Activated T-cell treated with anti-CD3 and anti-CD28 coated beads, Interleukin-2, amount 50 U/mL, for 1 hour (primary cell): ENCODE measurements around the gene KCND3.

Experiments used
- DNase-seq: peaks from one replicate; pipeline ENCODE4 v3.0.0-alpha.2; 2020

KCND3 gene

DNA sequence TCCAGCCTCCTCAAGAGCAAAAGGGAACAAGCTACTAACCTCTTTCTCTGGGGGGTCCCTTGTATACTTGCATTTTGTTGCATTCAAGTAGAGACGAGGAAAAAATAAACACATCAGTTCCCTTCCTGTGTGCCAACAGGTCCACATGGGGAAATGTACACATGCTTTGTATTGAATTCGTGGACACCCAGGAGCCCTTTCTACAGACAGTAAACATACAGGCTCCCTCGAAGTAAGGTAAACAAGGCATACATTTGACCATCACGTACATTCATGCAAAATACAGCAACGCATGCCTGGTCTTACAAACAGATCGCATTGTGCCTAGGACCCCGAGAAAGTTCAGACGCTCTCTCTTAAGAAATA, 1.1 kb downstream of the KCND3 start:
- DNase-seq = no peak

- DNase-seq = no peak
Observed at GRCh38 chr1:111987502-111987901, 2.0 kb downstream of the KCND3 start.

GRCh38 chr1:111983500-111983899, 6.0 kb downstream of the KCND3 start:
- DNase-seq = no peak

DNA sequence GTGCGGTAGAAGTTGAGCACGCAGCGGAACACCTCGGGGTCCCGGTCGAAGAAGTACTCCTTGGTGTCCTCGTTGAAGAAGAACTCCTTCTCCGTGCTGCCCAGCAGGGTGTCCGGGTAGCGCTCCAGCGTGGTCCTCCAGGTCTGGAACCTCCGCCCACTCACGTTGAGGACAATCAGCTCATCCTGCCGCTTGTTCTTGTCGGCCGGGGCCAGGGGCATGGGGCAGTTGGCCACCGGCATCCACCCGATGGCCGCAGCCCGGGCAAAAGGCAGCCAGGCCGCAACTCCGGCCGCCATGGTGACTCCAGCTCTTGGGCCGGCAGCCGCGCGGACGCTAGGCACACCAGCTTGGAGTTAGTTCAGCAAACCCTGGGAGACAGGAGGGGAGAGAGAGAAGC, 7.0 kb downstream of the KCND3 start:
- DNase-seq = no peak

DNA sequence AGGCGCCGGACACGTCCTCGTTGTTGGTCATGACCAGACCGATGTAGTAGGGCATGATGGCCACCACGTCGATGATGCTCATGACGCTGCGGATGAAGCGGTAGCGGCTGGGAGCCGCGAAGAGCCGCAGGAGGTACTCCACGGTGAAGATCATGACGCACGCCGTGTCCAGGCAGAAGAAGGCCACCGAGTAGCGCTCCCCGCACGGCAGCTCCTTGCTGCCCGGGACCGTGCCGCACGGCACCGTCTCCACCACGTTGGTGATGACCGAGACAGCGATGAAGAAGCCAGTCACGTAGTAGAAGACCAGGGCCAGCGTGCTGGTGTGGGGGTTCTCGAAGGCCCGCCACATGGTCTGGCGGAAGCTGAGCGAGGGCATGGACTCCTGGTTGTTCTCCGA, 7.6 kb downstream of the KCND3 start:
- no peak for DNase-seq

DNA sequence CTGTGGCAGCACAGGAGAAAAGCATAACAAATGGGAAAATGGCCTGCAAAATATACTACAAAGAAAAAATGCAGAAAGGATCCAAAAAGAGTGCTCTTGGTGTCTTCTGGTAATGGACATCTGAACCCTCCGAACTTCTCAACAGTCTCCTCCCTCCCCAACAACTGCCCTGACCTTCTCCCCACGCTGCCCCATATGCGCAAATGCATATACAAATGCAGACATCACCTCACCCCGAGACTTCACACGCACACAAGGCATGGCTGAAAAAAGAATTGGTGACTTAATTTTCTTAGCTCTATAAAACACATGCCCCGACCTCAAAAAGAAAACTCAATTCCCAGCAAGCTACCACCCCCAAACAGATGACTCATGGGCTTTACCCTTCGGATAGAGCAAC, 8.4 kb downstream of the KCND3 start:
- no peak for DNase-seq

DNA sequence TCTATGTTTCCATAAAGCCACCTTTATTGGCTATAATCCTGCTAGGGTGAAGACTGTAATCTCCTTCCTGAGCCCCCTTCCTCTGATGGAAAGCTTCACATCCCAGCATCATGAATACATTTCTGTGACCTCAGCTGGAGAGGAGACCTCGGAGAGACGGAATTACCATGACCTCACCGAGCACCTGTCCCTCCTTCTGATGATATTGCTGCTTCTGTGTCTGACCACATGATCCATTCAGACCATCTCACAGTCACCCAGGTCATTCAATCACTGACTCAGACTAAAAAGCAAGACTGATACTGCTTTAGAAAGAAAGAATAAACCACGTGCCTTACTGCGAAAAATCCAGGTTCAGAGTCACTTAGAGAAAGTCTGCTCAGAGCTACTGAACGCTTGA, 8.8 kb downstream of the KCND3 start:
- DNase-seq = no peak

DNA sequence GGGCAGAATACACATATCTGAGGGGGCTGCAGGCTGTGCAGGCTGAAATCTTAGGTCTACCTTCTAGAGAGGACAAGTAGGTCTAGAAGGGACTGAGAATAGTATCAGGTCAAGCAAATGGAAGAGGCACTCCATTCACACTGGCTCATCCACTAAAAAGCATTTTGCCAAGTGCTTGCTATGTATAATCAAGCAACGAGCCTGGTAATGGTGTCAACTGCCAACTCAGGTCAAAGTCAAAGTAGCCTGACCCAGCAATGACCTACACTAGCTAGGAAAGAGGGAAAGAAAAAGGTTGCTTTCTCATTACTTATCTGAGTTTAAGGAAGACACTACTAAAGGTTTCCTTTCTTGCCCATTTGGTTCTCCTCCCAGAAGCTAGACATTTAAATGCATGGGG, 10.8 kb downstream of the KCND3 start:
- DNase-seq = no peak

DNA sequence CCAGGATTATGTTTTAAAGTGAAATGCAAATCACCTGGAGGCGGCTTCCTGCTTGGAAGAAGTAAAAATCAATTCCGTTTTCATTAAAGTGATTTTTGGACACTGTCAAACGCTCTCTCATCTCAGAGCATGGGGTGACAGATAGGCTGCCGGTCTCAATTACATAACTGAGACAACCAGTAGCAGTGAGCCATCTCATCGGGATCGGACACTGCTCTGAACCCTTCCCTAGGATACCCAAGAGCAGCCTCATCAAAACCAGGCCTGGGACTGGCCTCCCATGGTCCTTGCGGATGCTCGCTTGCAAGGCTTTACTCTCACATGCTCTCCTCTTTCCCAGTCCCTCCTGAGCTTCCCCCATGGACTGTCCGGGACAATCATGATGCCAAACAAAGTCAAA, 12.1 kb downstream of the KCND3 start:
- DNase-seq = no peak

DNA sequence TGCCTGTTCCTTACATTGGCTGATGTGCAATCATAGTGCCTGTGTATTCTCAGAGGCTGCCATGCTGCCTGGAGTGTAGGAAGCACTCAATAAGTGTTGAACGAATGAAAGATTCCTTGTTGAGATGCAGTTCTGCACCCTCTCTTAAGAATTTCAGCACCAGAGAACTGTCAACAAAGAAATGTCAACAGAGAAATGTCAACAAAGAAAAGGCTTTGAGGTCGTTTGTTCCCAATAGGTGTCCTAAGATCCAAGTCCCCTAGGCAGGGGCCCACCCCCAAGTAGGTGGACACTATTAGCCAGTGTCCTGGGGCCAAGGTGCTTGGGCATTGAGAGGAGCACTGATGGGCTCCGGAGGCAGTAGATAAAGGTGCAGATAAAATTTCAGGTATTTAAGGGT, 12.6 kb downstream of the KCND3 start:
- no peak for DNase-seq

GRCh38 chr1:111976332-111976731, 13.1 kb downstream of the KCND3 start:
- DNase-seq = no peak

GRCh38 chr1:111973150-111973790, 16.2 kb downstream of the KCND3 start:
- DNase-seq = no peak

- no peak for DNase-seq
Observed at GRCh38 chr1:111971396-111971795, 18.1 kb downstream of the KCND3 start.

GRCh38 chr1:111968511-111968910, 21.0 kb downstream of the KCND3 start:
- DNase-seq = no peak

DNA sequence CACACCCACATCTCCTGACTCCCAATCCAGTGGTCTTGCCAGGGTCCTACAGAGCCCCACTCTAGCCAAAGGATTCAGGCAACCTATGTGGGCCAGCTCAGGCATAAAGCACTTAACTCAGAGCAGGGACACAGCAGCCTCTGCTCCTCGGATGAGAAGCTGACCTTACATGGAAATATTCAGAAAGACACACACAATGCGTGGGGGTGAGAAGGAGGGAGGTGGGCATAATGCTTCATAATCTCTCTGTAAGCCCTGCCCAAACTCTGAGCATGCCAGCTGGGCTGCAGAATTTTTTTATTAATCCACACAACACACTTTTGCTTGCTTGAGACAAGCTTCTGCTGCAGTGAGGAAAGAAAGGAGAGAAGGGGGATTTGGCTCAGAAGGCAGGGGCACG, 21.6 kb downstream of the KCND3 start:
- DNase-seq = no peak

DNA sequence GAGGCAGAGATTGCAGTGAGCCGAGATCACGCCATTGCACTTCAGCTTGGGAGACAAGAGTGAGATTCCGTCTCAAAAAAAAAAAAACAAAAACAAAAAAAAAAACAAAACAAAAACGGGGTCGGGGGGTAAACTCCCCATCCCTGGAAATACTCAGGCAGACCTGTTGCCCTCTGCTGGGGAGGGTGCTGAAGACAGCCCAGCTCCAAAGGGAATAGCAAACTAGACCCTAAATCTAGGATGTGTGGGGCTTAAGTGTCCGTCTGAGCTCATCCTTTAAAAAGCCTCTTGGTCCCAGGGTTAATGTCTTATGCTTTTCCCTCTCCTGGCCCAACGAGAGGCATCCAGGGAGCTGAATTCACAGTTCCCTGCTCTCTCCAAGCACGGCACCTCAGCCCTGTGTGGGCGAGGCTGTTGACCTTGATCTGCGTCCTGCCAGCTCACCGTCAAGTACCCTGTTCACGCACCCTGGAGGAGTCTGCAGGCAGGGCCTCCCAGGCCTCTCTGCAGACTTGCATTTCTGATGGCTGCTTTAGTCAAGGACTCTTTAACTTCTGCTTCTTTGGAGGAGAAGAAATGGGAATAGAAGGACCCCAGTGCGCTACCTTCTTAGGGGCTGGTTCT, 22.3 kb downstream of the KCND3 start:
- DNase-seq = no peak

GRCh38 chr1:111965781-111966443, 23.6 kb downstream of the KCND3 start:
- DNase-seq = no peak

- DNase-seq = no peak
Observed at GRCh38 chr1:111963985-111964738, 25.3 kb downstream of the KCND3 start.

DNA sequence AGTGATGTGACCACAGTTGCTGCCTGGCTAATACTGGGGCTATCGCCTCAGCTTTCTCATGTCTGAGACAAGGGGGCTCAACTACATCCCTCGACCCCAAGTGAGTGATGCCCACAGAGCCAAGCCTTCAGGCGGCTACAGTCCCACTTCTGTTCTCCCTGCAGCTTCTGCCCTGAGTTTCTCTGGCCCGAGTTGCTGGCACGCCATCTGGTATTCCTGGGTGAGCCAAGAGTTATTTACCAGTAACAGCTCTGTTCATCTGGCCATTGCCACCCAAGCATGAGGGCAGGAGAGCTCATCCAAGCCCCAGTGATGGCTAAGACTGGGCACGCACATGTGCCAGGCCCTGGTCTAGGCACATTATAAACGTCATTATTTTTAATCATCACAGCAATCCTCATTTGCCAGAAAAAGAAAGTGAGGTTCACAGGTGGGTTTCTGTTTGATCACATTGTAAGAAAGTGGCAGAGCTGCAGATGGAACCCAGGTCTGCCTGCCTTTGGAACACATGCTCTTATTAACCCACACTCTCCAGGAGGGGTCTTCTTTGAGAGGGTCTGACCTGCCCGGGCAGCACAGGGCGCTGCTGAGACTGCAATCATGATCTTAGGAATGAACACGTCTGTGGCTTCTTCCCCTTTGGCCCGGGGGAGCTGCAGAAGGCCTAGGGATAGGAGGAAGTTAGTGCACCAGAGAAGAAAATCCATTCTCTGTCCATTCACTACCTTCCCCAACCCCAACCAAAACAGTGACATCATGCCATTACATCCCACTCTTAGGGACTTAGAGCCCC, 27.5 kb downstream of the KCND3 start:
- no peak for DNase-seq

GRCh38 chr1:111961016-111961415, 28.5 kb downstream of the KCND3 start:
- no peak for DNase-seq

GRCh38 chr1:111959436-111959835, 30.0 kb downstream of the KCND3 start:
- no peak for DNase-seq

- no peak for DNase-seq
Observed at GRCh38 chr1:111958851-111959250, 30.6 kb downstream of the KCND3 start.

DNA sequence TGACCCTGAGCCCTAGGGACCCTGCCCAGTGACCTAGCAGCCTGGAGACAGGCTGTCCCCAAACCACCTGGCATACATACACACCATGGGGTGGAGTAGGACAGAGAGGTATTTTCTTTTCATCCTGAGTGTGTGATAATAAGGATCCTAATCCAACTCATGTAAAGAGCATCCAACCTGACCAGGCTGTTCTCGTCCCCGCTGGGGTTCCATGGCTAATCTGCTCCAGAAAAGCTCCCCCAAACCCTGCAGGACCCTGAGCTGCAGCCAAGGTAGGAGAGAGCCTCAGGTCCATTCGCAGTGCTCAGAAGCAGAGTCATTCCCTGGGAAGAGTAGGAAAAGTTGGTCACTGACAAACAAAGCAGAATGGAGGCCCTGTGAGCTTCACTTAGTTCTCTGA, 31.4 kb downstream of the KCND3 start:
- no peak for DNase-seq
